NT2/D1 (cell line): ENCODE measurements around the gene GPC6.

ENCODE experiments used
- DNase-seq: peaks from one replicate; pipeline ENCODE4 v3.0.0-alpha.2; 2011; ENCODE audit warnings: low read depth, low spot score
- H3K27me3 ChIP-seq: 2 replicates; pipeline ENCODE4 v1.6.0; 2011; ENCODE audit warnings: mild to moderate bottlenecking; ENCODE audit not compliant: insufficient read length, insufficient read depth
- H3K36me3 ChIP-seq: 2 replicates; pipeline ENCODE4 v1.6.1; 2011; ENCODE audit warnings: mild to moderate bottlenecking, low read length, mixed read lengths; ENCODE audit not compliant: insufficient read depth, insufficient read length
- H3K4me1 ChIP-seq: 2 replicates; pipeline ENCODE4 v1.5.1; 2011; ENCODE audit not compliant: insufficient read depth, insufficient read length
- H3K4me3 ChIP-seq: 2 replicates; pipeline ENCODE4 v1.5.1; 2011; ENCODE audit warnings: low read depth; ENCODE audit not compliant: insufficient read length
- H3K9ac ChIP-seq: 2 replicates; pipeline ENCODE4 v1.6.0; 2011; ENCODE audit warnings: low read depth; ENCODE audit not compliant: insufficient read length
- H3K9me3 ChIP-seq: 2 replicates; pipeline ENCODE4 v1.5.1; 2011; ENCODE audit warnings: mild to moderate bottlenecking, low read length; ENCODE audit not compliant: insufficient read depth
- SUZ12 ChIP-seq: IDR thresholded peaks from 2 replicates; pipeline ENCODE4 v1.6.1; 2011; ENCODE audit not compliant: insufficient read length, insufficient read depth; ENCODE audit errors: extremely low read depth
- YY1 ChIP-seq: IDR thresholded peaks from 2 replicates; pipeline ENCODE4 v1.6.1; 2011; ENCODE audit not compliant: insufficient read length, insufficient read depth
- ZNF274 ChIP-seq: IDR thresholded peaks from 2 replicates; pipeline ENCODE4 v1.6.1; 2011; ENCODE audit warnings: mild to moderate bottlenecking, low read depth, low read length

The GPC6 gene

DNA sequence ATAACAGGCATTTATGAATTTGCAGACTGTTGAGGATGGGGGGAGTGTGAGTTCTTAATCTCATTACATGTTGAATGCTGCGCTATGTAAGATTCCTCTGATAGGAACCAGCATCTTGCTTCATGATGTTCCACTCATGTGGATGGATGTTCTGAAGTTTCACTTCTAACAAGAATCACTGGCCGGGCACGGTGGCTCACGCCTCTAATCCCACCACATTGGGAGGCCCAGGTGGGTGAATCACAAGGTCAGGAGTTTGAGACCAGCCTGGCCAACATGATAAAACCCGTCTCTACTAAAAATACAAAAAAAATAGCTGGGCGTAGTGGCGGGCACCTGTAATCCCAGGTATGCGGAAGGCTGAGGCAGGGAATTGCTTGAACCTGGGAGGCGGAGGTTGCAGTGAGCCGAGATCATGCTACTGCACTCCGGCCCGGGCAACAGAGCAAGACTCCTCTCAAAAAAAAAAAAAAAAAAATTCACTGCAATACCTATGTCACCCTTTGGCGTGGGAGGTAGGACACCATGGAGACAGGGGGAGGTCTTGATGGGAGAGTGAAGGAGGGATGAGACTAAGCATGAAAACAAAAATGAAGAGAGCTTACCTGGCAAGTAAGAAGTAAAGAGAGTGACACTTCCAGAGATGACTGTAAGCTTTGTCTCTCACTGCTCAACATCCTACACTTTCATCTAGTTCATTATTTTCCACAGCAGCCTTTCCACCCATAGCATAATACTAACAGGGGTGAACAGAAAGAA is 1119.8 kb downstream of the GPC6 start:
- Histone ChIP-seq H3K9me3 (no peaks in the 10 kb centered on the region), H3K27me3 (no peaks in the 10 kb centered on the region), H3K4me3 (no peak overlapping the region), H3K4me1 (peaks cover 4% of the 10 kb centered on the region), H3K36me3 (no peaks in the 10 kb centered on the region), H3K9ac (no peak overlapping the region)
- DNase-seq, result no peak
- TF ChIP-seq YY1 (no peak), SUZ12 (no peak), ZNF274 (no peak)

DNA sequence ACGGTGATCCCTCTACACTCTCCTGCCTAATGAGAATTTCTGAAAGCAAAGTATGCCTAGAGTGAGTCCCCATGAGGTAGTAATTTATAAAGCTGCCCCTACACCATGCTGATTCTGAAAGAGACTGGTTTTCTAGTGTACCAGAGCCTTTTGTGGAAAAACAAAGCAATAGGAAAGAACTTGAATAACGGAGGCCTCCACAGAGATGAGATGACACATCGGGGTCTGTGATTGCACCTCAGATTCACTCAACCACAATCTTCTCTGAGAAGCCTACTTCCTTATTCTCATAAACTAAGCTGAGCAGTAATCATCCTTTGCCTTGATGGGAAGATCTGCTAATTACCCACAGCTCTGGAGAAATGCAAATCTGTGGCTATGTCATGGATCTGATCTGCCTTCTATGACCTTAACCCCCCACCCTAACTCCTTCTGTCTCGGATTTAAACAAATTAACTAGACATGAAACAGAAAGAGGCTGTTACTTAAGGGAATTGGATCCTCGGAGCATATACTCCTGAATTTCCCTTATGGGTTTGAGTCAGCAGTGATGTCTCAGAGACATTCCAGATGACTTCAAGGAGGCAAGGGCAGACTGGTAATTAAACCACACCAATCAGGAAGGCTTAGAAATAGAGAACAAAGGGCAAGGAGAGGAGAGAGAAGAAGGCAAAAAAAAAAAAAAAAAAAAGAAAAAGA is 1124.8 kb downstream of the GPC6 start:
- Histone ChIP-seq H3K9me3 (no peaks in the 10 kb centered on the region), H3K4me1 (no peaks in the 10 kb centered on the region), H3K4me3 (no peak overlapping the region), H3K36me3 (no peaks in the 10 kb centered on the region), H3K9ac (no peak overlapping the region), H3K27me3 (no peaks in the 10 kb centered on the region)
- DNase-seq, result no peak
- TF ChIP-seq SUZ12, result no peak
- no peak for TF ChIP-seq YY1
- TF ChIP-seq ZNF274, result no peak

DNA sequence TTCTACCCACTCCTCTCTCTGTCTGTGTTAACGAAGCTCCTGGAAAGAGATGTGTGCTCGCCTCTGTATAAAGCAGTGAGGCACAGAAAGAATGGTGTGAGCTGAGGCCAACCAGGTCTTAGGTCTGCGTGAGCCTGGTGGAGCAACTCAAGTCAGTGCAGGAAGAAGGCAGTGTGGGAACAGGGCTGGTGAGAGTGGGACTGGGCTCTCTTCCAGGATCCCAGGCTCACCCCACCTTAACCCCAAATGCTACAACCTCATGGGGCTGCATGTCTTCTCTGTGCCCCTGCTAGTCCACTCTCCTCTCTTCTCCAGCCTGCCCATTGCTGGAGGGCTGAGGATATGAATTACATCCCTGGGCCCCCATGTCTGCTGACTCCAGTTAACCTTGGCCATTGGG is 1125.5 kb downstream of the GPC6 start:
- H3K27me3 ChIP-seq, result no peaks in the 10 kb centered on the region
- no peaks in the 10 kb centered on the region for H3K4me1 ChIP-seq
- DNase-seq, result no peak
- no peak overlapping the region for H3K4me3 ChIP-seq
- H3K36me3 ChIP-seq, result no peaks in the 10 kb centered on the region
- no peak overlapping the region for H3K9ac ChIP-seq
- TF ChIP-seq ZNF274 (no peak), SUZ12 (no peak), YY1 (no peak)
- no peaks in the 10 kb centered on the region for H3K9me3 ChIP-seq

DNA sequence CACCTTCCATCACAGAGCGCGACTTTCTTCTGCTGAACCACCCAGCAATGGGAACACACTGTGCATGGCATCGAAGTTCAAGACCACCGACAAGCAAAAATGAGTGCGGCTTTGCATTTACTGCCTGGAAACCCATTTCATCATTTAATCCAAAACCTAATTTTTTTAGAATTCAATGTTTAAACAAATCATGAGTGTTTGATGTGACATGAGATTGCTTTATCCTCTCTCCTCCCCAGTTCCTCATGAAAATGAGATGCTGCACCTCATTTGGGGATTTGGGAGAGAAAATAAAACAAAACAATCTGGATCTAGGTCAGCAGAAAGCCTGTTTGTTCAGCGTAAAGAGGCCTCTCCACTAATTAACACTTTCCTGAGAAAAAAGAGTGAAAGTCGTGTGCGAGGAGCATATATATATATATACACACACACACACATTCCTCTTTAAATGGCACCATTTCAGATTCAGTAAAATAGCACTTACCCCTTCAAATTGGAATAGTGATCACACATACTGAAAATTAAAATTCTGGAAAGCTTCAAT is 1126.6 kb downstream of the GPC6 start:
- H3K36me3 ChIP-seq, result no peaks in the 10 kb centered on the region
- no peaks in the 10 kb centered on the region for H3K4me1 ChIP-seq
- TF ChIP-seq YY1 (no peak), ZNF274 (no peak), SUZ12 (no peak)
- H3K4me3 ChIP-seq, result no peak overlapping the region
- H3K9me3 ChIP-seq, result no peaks in the 10 kb centered on the region
- no peak overlapping the region for H3K9ac ChIP-seq
- H3K27me3 ChIP-seq, result no peaks in the 10 kb centered on the region
- DNase-seq, result no peak

DNA sequence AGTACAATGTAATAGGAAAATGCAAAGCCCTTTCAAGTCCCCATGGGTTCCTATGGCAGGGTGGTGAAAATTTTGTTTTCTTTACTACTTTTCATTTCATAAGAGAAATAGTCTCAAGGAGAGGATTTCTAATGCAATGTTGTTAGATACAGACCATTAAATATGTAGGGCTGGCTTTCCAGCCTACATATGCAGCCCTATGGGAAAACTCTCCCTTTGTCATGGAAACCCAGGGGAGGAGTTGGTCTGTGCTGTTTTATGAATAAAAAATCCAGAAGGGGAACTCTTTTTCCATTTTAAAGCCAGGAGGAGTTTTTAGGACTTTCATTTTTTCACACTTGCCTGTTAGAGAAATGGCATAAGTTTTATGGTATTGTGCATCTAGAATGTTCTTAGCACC is 1133.3 kb downstream of the GPC6 start:
- no peaks in the 10 kb centered on the region for H3K9me3 ChIP-seq
- H3K9ac ChIP-seq, result no peak overlapping the region
- no peak for DNase-seq
- H3K27me3 ChIP-seq, result no peaks in the 10 kb centered on the region
- no peaks in the 10 kb centered on the region for H3K36me3 ChIP-seq
- TF ChIP-seq ZNF274 (no peak), SUZ12 (no peak), YY1 (no peak)
- H3K4me3 ChIP-seq, result no peak overlapping the region
- no peaks in the 10 kb centered on the region for H3K4me1 ChIP-seq

DNA sequence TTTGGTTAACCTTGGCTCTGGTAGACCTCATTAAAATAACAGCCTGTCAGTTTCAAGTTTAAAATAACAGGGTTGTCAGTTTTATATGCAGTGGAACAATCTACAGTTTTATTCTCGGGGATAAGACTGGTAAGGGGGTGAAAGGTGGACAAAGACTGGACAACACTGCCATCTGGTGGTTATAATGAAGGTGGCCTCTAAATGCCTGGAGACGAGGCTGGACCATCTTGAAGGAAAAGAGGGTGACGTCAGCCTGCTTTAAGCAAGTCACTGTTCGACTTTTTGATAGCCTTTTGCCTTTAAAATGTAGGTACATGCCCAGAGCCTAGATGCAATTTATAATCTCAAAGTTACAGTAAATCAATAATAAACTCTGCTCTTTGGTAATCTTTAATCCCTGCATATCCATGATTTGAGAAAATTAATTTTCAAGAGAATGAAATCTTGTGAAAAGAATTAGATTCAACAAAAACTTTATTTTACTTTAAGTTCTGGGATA is 1135.9 kb downstream of the GPC6 start:
- Histone ChIP-seq H3K4me1 (no peaks in the 10 kb centered on the region), H3K27me3 (no peaks in the 10 kb centered on the region), H3K9me3 (no peaks in the 10 kb centered on the region), H3K9ac (no peak overlapping the region), H3K36me3 (no peaks in the 10 kb centered on the region), H3K4me3 (no peak overlapping the region)
- peak; percentile 85 for DNase-seq
- no peak for TF ChIP-seq YY1
- no peak for TF ChIP-seq SUZ12

DNA sequence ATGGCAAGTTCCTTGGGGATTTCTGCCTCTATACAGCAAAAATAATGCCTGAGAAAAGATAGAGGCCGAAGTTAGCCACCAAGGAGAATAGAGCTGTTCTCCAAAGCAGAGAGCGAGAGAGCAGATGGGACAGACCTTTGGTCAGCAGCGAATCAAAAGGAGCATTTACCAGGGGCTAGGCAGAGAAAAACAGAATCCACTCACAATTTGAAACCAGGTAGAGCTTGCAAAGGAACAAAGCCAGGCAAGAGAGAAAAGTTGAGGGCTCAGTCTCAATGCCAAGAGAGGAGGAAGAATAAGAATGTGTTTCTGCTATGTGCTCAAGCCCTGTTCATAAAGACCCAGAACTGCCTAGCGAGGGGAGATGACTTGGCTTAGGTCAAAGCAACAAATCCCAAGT is 1140.1 kb downstream of the GPC6 start:
- H3K4me3 ChIP-seq, result no peak overlapping the region
- no peaks in the 10 kb centered on the region for H3K27me3 ChIP-seq
- no peak for TF ChIP-seq ZNF274
- no peak for TF ChIP-seq YY1
- TF ChIP-seq SUZ12, result no peak

More for the DNA sequence above, 1140.1 kb downstream of the GPC6 start:
- Histone ChIP-seq H3K36me3 (no peaks in the 10 kb centered on the region), H3K4me1 (no peaks in the 10 kb centered on the region), H3K9ac (no peak overlapping the region), H3K9me3 (peaks cover 11% of the 10 kb centered on the region; the same call in 1 of the 2 replicates)
- DNase-seq, result no peak
